ENCODE data around the gene SOX3.

Gene SOX3

GRCh38 chrX:140504371-140505324, at the start of gene SOX3:
SOX3 (minus strand) TSS chrX:140505069; CDS start chrX:140505060, 9 bp downstream.
- no peak for DNase-seq (ENCODE audit: low read depth in 3 of 3)

GRCh38 chrX:140548985-140549384, 44.1 kb upstream of the SOX3 start:
- no peak for DNase-seq (ENCODE audit: low read depth in 3 of 3)

GRCh38 chrX:140526171-140526570, 21.3 kb upstream of the SOX3 start:
- DNase-seq (ENCODE audit: low read depth in 3 of 3): no peak

GRCh38 chrX:140525448-140525847, 20.6 kb upstream of the SOX3 start:
- no peak for DNase-seq (ENCODE audit: low read depth in 3 of 3)

GRCh38 chrX:140524556-140524955, 19.7 kb upstream of the SOX3 start:
- DNase-seq (ENCODE audit: low read depth in 3 of 3): no peak

- DNase-seq (ENCODE audit: low read depth in 3 of 3): no peak
These were observed 16.5 kb upstream of the SOX3 start for GRCh38 chrX:140521393-140521792.

GRCh38 chrX:140514554-140514953, 9.7 kb upstream of the SOX3 start:
- DNase-seq (ENCODE audit: low read depth in 3 of 3): no peak

GRCh38 chrX:140510895-140511295, 6.0 kb upstream of the SOX3 start:
- DNase-seq (ENCODE audit: low read depth in 3 of 3): no peak

- DNase-seq (ENCODE audit: low read depth in 3 of 3): no peak
These were observed 5.4 kb upstream of the SOX3 start for GRCh38 chrX:140510306-140510676.

GRCh38 chrX:140509468-140510305, 4.8 kb upstream of the SOX3 start:
- no peak for DNase-seq (ENCODE audit: low read depth in 3 of 3)

GRCh38 chrX:140508958-140509357, 4.1 kb upstream of the SOX3 start:
- no peak for DNase-seq (ENCODE audit: low read depth in 3 of 3)

- no peak for DNase-seq (ENCODE audit: low read depth in 3 of 3)
These were observed 3.1 kb upstream of the SOX3 start for GRCh38 chrX:140507982-140508305.

GRCh38 chrX:140507223-140507981, 2.5 kb upstream of the SOX3 start:
- DNase-seq (ENCODE audit: low read depth in 3 of 3): no peak

- no peak for DNase-seq (ENCODE audit: low read depth in 3 of 3)
These were observed 810 bp upstream of the SOX3 start for GRCh38 chrX:140505421-140506337.

GRCh38 chrX:140503714-140504351, 1.0 kb downstream of the SOX3 start:
- DNase-seq (ENCODE audit: low read depth in 3 of 3): no peak

GRCh38 chrX:140503238-140503601, 1.6 kb downstream of the SOX3 start:
- no peak for DNase-seq (ENCODE audit: low read depth in 3 of 3)

GRCh38 chrX:140502491-140503237, 2.2 kb downstream of the SOX3 start:
- no peak for DNase-seq (ENCODE audit: low read depth in 3 of 3)

GRCh38 chrX:140501940-140502468, 2.9 kb downstream of the SOX3 start:
- DNase-seq (ENCODE audit: low read depth in 3 of 3): no peak

- DNase-seq (ENCODE audit: low read depth in 3 of 3): no peak
These were observed 3.5 kb downstream of the SOX3 start for GRCh38 chrX:140501321-140501720.

- no peak for DNase-seq (ENCODE audit: low read depth in 3 of 3)
These were observed 4.4 kb downstream of the SOX3 start for GRCh38 chrX:140500441-140500840.

Measured in stimulated activated CD4-positive, alpha-beta T cell treated with anti-CD3 and anti-CD28 coated beads, TNF-alpha, amount 100 ng/mL, for 4 hours (primary cell).